Measurements from ENCODE around the gene POLR2E. TPM values are rescaled to one million over a fixed set of nuclear protein-coding genes. Genes with fewer than 3 reads are reported as not detected.

POLR2E gene
- total RNA-seq, 1 experiment from 2014 or later, result 281 TPM

DNA sequence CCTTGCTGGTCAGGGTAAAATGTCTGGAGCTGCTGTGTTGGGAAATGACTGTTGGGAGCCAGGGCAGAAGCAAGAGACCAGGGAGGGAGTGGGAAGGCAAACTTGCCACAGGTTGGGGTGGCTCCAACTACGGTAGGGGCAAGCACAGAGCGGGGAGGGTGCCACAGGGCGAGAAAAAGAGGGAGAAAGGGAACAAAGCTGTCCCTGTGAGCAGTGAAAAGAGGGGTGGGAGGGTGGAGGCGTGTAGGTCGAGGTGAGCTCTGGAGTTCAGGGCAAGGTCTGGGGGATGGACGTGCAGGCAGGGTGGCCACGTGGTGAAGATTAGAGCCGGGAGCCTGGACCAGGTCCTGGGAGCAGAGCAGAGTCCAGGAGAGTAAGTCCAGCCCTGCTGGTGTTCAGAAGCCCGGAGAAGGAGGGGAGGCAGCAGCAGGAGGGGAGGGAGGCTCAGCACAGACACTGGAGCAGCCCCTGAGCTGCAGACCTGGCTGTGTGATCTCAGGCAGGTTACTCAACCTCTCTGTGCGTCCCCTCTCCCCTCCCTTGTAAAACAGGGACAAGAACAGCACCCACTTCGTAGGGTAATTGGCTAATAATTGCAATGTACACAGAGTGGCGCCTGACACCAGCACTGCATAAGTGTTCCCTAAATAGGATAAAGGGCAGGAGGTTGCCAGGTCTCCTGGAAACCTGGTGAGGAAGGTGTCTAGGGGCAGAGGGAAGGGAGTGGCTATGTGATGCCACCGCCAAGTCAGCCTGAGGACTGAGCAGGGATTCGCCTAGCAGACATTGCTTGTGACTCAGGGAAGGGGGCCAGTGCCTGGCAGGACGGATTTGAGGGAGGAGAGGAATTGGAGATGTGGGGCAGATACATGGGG lies 3.2 kb upstream of the POLR2E start:
- Histone ChIP-seq H3K4me1 (ENCODE audit: control insufficient read depth in 1 of 2, insufficient read depth in 2 of 2, low read length in 2 of 2) (peaks cover 39 to 69% of the 10 kb centered on the region in 2 experiments), H3K27ac (ENCODE audit: low read depth, low read length) (peak overlapping the region; percentile 51; the same call in 1 of the 2 replicates), H3K4me2 (ENCODE audit: low read length) (peak overlapping the region; percentile 20), H3K9ac (ENCODE audit: low read length) (no peak overlapping the region), H3K9me3 (ENCODE audit: control insufficient read depth in 1 of 2, insufficient read depth in 1 of 2, low read depth in 1 of 2, low read length in 2 of 2) (peaks cover 0 to 4% of the 10 kb centered on the region in 2 experiments; a peak in 1 of 4 replicates), H3K36me3 (ENCODE audit: control insufficient read depth in 1 of 2, insufficient read depth in 2 of 2, low read length in 2 of 2) (peaks cover 3 to 9% of the 10 kb centered on the region in 2 experiments; a peak in 2 of 4 replicates), H4K20me1 (ENCODE audit: insufficient read depth) (no peaks in the 10 kb centered on the region; the same call in 1 of the 2 replicates), H3K27me3 (ENCODE audit: insufficient read depth, low read length) (no peaks in the 10 kb centered on the region), H3K9me2 (ENCODE audit: insufficient read depth) (no peaks in the 10 kb centered on the region), H3K79me2 (ENCODE audit: insufficient read depth, low read length) (peaks cover 18% of the 10 kb centered on the region), H3K4me3 (replicated peaks in 1 of 2; ENCODE audit: low read depth in 1 of 2, low read length in 2 of 2) (no peak overlapping the region), H2AFZ (ENCODE audit: low read depth, low read length, poor library complexity, severe bottlenecking) (no peak overlapping the region)
- ChIA-PET RAD21 (ENCODE audit: low non-redundant PET in 1 of 2, low total read pairs in 2 of 2, uncharacterized antibody in 2 of 2, unreplicated experiment in 2 of 2) (no interaction called here), CTCF (no interaction called here), POLR2A (no interaction called here)
- no TSS peak for BruUV-seq (replicated peaks)
- TF ChIP-seq ELF1 (IDR thresholded peaks at IDR 0.05; ENCODE audit: borderline replicate concordance, low read depth), result no peak
- TF ChIP-seq ZFX (IDR thresholded peaks at IDR 0.05), result no peak
- TF ChIP-seq SP1 (IDR thresholded peaks at IDR 0.05; ENCODE audit: low read depth), result no peak
- TF ChIP-seq, protein P1, sequence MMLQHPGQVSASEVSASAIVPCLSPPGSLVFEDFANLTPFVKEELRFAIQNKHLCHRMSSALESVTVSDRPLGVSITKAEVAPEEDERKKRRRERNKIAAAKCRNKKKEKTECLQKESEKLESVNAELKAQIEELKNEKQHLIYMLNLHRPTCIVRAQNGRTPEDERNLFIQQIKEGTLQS (IDR thresholded peaks at IDR 0.05), result no peak
- TF ChIP-seq, protein P2, sequence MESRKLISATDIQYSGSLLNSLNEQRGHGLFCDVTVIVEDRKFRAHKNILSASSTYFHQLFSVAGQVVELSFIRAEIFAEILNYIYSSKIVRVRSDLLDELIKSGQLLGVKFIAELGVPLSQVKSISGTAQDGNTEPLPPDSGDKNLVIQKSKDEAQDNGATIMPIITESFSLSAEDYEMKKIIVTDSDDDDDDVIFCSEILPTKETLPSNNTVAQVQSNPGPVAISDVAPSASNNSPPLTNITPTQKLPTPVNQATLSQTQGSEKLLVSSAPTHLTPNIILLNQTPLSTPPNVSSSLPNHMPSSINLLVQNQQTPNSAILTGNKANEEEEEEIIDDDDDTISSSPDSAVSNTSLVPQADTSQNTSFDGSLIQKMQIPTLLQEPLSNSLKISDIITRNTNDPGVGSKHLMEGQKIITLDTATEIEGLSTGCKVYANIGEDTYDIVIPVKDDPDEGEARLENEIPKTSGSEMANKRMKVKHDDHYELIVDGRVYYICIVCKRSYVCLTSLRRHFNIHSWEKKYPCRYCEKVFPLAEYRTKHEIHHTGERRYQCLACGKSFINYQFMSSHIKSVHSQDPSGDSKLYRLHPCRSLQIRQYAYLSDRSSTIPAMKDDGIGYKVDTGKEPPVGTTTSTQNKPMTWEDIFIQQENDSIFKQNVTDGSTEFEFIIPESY (IDR thresholded peaks at IDR 0.05; ENCODE audit: extremely low read depth, insufficient replicate concordance, low read length), result no peak
- TF ChIP-seq POLR2A (IDR thresholded peaks at IDR 0.05; ENCODE audit: borderline replicate concordance, extremely low read depth, insufficient read depth, insufficient read length), result no peak
- TF ChIP-seq YY1 (IDR thresholded peaks at IDR 0.05; ENCODE audit: extremely low read depth, insufficient replicate concordance, low read depth, low read length), result no peak
- TF ChIP-seq, protein P3, sequence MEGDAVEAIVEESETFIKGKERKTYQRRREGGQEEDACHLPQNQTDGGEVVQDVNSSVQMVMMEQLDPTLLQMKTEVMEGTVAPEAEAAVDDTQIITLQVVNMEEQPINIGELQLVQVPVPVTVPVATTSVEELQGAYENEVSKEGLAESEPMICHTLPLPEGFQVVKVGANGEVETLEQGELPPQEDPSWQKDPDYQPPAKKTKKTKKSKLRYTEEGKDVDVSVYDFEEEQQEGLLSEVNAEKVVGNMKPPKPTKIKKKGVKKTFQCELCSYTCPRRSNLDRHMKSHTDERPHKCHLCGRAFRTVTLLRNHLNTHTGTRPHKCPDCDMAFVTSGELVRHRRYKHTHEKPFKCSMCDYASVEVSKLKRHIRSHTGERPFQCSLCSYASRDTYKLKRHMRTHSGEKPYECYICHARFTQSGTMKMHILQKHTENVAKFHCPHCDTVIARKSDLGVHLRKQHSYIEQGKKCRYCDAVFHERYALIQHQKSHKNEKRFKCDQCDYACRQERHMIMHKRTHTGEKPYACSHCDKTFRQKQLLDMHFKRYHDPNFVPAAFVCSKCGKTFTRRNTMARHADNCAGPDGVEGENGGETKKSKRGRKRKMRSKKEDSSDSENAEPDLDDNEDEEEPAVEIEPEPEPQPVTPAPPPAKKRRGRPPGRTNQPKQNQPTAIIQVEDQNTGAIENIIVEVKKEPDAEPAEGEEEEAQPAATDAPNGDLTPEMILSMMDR (IDR thresholded peaks at IDR 0.05 in 2 of 3, conservative IDR thresholded peaks at IDR 0.05 in 1 of 3; ENCODE audit: borderline replicate concordance in 1 of 3, insufficient read depth in 1 of 3, low read depth in 2 of 3, low read length in 2 of 3), result no peak
- TF ChIP-seq EZH2phosphoT487 (IDR thresholded peaks at IDR 0.05; ENCODE audit: borderline replicate concordance), result no peak
- intact Hi-C loops (cut with micrococcal nuclease), result no loop called here
- DNase-seq (ENCODE audit: low read depth, low spot score) (no peak), ATAC-seq (no peak)
